ENCODE data around the gene NSRP1.
"Not testable (repeated sequence)": the region's sequence is repeated elsewhere in the genome, so short reads cannot be mapped to it uniquely, and the experiment has no call there.

DNA sequence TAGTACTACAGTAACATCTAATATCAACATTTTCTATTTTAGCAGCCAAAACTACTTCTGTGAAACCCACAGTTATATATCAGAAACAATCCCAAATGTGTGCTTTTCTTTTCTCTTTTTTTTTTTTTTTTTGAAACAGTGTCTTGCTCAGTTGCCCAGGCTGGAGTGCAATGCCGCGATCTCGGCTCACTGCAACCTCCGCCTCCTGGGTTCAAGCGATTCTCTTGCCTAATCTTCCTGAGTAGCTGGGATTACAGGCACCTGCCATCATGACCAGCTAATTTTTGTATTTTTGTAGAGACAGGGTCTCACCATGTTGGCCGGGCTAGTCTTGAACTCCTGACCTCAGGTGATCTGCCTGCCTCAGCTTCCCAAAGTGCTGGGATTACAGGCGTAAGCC lies 2.0 kb downstream of the NSRP1 start:
- TF ChIP-seq, protein P1, sequence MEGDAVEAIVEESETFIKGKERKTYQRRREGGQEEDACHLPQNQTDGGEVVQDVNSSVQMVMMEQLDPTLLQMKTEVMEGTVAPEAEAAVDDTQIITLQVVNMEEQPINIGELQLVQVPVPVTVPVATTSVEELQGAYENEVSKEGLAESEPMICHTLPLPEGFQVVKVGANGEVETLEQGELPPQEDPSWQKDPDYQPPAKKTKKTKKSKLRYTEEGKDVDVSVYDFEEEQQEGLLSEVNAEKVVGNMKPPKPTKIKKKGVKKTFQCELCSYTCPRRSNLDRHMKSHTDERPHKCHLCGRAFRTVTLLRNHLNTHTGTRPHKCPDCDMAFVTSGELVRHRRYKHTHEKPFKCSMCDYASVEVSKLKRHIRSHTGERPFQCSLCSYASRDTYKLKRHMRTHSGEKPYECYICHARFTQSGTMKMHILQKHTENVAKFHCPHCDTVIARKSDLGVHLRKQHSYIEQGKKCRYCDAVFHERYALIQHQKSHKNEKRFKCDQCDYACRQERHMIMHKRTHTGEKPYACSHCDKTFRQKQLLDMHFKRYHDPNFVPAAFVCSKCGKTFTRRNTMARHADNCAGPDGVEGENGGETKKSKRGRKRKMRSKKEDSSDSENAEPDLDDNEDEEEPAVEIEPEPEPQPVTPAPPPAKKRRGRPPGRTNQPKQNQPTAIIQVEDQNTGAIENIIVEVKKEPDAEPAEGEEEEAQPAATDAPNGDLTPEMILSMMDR (IDR thresholded peaks at IDR 0.05) = not testable (repeated sequence)
- TF ChIP-seq POLR2A (IDR thresholded peaks at IDR 0.05) = not testable (repeated sequence)
